ENCODE data around the gene HPN.
"Not testable (repeated sequence)": the region's sequence is repeated elsewhere in the genome, so short reads cannot be mapped to it uniquely, and the experiment has no call there.

HPN gene

GRCh38 chr19:35013820-35014754 lies 27.4 kb upstream of the HPN start:
- TF ChIP-seq FOXK2 (IDR thresholded peaks at IDR 0.05) = no peak
- no peak for TF ChIP-seq ZNF384 (IDR thresholded peaks at IDR 0.05)
- TF ChIP-seq CTBP1 (IDR thresholded peaks at IDR 0.05; ENCODE audit: borderline replicate concordance) = no peak
- no peak for TF ChIP-seq SP1 (IDR thresholded peaks at IDR 0.05)
- no peak for TF ChIP-seq FOXM1 (IDR thresholded peaks at IDR 0.05; ENCODE audit: borderline replicate concordance)
- no peak for TF ChIP-seq ARNT (IDR thresholded peaks at IDR 0.05)
- no peak for DNase-seq (ENCODE audit: extremely low spot score)
- ChIA-PET CTCF (no interaction called here), POLR2A (no interaction called here)

DNA sequence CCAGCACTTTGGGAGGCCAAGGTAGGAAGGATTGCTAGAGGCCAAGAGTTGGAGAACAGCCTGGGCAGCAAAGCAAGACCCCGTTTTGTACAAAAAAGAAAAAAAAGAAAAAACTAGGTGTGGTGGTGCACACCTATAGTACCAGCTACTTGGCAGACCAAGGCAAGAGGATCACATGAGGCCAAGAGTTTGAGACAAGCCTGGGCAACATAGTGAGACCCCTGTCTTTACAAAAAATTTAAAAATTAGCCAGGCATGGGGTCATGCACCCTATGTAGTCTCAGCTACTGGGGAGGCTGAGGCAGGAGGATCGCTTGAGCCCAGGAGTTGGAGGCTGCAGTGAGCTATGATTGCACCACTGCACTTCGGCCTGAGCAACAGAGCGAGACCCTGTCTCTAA lies 26.7 kb upstream of the HPN start:
- DNase-seq (ENCODE audit: extremely low spot score); CTCF ChIA-PET; POLR2A ChIA-PET: not testable (repeated sequence)

GRCh38 chr19:35015270-35015953 lies 26.1 kb upstream of the HPN start:
- POLR2A ChIA-PET = no interaction called here
- no peak for DNase-seq (ENCODE audit: extremely low spot score)
- TF ChIP-seq L3MBTL2 (conservative IDR thresholded peaks at IDR 0.05) (no peak), TARDBP (IDR thresholded peaks at IDR 0.05) (no peak), ZNF384 (IDR thresholded peaks at IDR 0.05) (no peak), SP1 (IDR thresholded peaks at IDR 0.05) (no peak), FOXA1 (IDR thresholded peaks at IDR 0.05) (no peak), ELF4 (IDR thresholded peaks at IDR 0.05) (no peak), FOXK2 (IDR thresholded peaks at IDR 0.05) (no peak), ARNT (IDR thresholded peaks at IDR 0.05) (no peak), NFRKB (IDR thresholded peaks at IDR 0.05) (no peak)
- CTCF ChIA-PET = no interaction called here

DNA sequence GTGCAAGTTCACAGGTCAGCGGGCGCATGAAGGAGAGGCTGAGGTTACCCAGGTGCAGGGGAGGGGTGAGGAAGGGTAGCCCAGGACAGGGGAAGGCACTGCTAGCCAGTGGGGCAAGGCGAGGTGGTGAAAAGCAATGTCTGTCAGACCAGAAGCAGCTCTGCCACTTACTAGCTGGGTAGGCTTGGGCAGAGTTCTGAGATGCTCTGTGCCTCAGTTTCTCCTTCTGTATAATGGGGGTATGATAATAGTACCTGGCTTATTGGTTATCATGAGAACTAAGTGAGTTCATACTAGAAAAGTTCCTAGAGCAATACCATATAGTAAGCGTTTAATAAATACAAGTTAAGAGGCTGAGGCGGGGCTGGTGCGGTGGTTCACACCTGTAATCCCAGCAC lies 25.6 kb upstream of the HPN start:
- CTCF ChIA-PET = no interaction called here
- POLR2A ChIA-PET = no interaction called here
- TF ChIP-seq HDGF (IDR thresholded peaks at IDR 0.05; ENCODE audit: borderline replicate concordance) (no peak), SUZ12 (IDR thresholded peaks at IDR 0.05) (no peak), ZNF384 (IDR thresholded peaks at IDR 0.05) (no peak)
- DNase-seq (ENCODE audit: extremely low spot score) = no peak

DNA sequence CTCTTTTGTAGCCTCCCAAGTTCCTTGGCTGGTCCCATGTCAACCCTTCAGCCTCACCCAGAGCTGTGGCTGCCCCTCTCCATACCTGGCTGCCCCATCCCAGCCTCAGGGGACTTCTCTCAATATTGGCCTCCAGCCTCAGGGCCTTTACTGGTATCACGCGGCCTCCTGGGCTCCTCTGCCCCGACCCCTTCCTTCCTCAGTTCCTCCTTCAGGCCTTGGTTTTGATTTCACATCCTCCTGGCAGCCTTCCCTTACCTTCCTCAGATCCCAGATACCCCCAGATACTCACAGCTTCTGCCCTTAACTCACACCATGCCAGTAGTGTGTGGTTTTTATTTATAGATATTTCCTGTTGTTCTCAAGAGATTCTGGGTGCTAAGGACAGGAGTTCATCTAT lies 24.0 kb upstream of the HPN start:
- no peak for DNase-seq (ENCODE audit: extremely low spot score)
- POLR2A ChIA-PET = no interaction called here
- TF ChIP-seq SP1 (IDR thresholded peaks at IDR 0.05) (no peak), ELF4 (IDR thresholded peaks at IDR 0.05) (no peak), FOXK2 (IDR thresholded peaks at IDR 0.05) (no peak), L3MBTL2 (conservative IDR thresholded peaks at IDR 0.05) (no peak), FOXA1 (IDR thresholded peaks at IDR 0.05) (no peak)

DNA sequence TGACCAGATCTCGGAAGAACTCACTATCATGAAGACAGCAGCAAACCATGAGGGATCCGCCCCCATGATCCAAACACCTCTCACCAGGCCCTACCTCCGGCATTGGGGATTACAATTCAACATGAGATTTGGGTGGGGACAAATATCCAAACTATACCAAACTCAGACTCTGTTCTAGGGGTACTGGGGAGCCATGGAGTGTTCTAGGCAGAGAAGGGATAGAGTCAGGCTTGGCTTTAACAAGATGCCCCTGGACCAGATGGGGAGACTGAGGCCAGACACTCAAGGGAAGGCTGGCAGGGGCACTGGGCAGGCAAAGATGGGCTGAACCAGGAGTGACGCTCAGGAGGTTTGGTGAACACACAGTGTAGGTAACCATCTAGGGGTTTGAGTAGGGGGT lies 23.1 kb upstream of the HPN start:
- ChIA-PET POLR2A (no interaction called here), CTCF (no interaction called here)
- DNase-seq (ENCODE audit: extremely low spot score) = no peak
- no peak for TF ChIP-seq ELF4 (IDR thresholded peaks at IDR 0.05)
- TF ChIP-seq LEF1 (IDR thresholded peaks at IDR 0.05; ENCODE audit: borderline replicate concordance) = no peak
- TF ChIP-seq ARNT (IDR thresholded peaks at IDR 0.05) = no peak
- TF ChIP-seq ZNF384 (IDR thresholded peaks at IDR 0.05) = no peak
- TF ChIP-seq FOXM1 (IDR thresholded peaks at IDR 0.05; ENCODE audit: borderline replicate concordance) = no peak
- TF ChIP-seq FOXA1 (IDR thresholded peaks at IDR 0.05) = no peak
- no peak for TF ChIP-seq PKNOX1 (IDR thresholded peaks at IDR 0.05)
- no peak for TF ChIP-seq TARDBP (IDR thresholded peaks at IDR 0.05)

More for the DNA sequence above, 24.0 kb upstream of the HPN start:
- CTCF ChIA-PET = no interaction called here

DNA sequence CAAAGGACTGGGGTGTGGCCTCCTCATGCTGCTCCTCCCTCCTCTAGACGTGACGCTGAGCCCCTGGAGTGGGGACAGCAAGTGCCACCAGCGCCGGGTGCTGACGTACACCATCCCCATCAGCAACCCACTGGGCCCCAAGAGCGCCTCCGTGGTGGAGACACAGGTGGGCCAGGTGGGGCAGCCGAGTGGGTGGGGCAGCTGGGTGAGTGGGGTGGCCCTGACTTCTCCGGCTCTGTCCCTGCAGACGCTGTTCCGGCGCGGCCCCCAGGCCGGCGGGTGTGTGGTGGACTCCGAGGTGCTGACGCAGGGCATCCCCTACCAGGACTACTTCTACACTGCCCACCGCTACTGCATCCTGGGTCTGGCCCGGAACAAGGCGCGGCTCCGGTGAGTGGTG lies 22.4 kb upstream of the HPN start:
- no peak for DNase-seq (ENCODE audit: extremely low spot score)

More for the DNA sequence above, 22.4 kb upstream of the HPN start:
- no peak for TF ChIP-seq FOXA1 (IDR thresholded peaks at IDR 0.05)
- no peak for TF ChIP-seq SUZ12 (IDR thresholded peaks at IDR 0.05)
- TF ChIP-seq PKNOX1 (IDR thresholded peaks at IDR 0.05) = no peak
- TF ChIP-seq FOXK2 (IDR thresholded peaks at IDR 0.05) = no peak
- no peak for TF ChIP-seq ELF4 (IDR thresholded peaks at IDR 0.05)
- no peak for TF ChIP-seq L3MBTL2 (conservative IDR thresholded peaks at IDR 0.05)
- TF ChIP-seq CTBP1 (IDR thresholded peaks at IDR 0.05; ENCODE audit: borderline replicate concordance) = no peak
- no peak for TF ChIP-seq LEF1 (IDR thresholded peaks at IDR 0.05; ENCODE audit: borderline replicate concordance)
- no peak for TF ChIP-seq ARNT (IDR thresholded peaks at IDR 0.05)
- TF ChIP-seq BHLHE40 (IDR thresholded peaks at IDR 0.05; ENCODE audit: borderline replicate concordance) = no peak
- no peak for TF ChIP-seq NFRKB (IDR thresholded peaks at IDR 0.05)
- TF ChIP-seq HDGF (IDR thresholded peaks at IDR 0.05; ENCODE audit: borderline replicate concordance) = no peak
- no peak for TF ChIP-seq FOXM1 (IDR thresholded peaks at IDR 0.05; ENCODE audit: borderline replicate concordance)
- TF ChIP-seq SP1 (IDR thresholded peaks at IDR 0.05) = no peak
- ChIA-PET POLR2A (no interaction called here), CTCF (no interaction called here)

Data from HEK293T (cell line).